ENCODE measurements around the gene DPYD.

GRCh38 chr1:97745912-97746311 lies 174.9 kb downstream of the DPYD start:
- no peak for TF ChIP-seq CTCF (IDR thresholded peaks at IDR 0.05; ENCODE audit: insufficient read depth, low read depth, low read length)
- no peak for TF ChIP-seq EZH2 (IDR thresholded peaks at IDR 0.05; ENCODE audit: insufficient read depth, low read length)

Data from astrocyte (in vitro differentiated cells and primary cell).